PC-9 (cell line): ENCODE data around the gene MAGIX. TPM values are rescaled to one million over a fixed set of nuclear protein-coding genes. Genes with fewer than 3 reads are reported as not detected.

Experiments
- BruUV-seq: library from RNA; stranded (reverse); fragments of 400-500 nt; replicated peaks from 2 replicates; lab custom pipeline; 2021; lab: Mats Ljungman, UMichigan
- CTCF ChIA-PET: fragments of 300-600 bp; sonication (Branson Sonifier 250); formaldehyde crosslinking; loops from one replicate; lab custom pipeline; 2022; ENCODE audit warnings: antibody characterized with exemption; lab: Charles Lee
- POLR2A ChIA-PET: fragments of 300-600 bp; sonication (Branson Sonifier 250); formaldehyde crosslinking; loops from one replicate; lab custom pipeline; 2022; ENCODE audit warnings: antibody characterized with exemption; ENCODE audit not compliant: unreplicated experiment; lab: Charles Lee
- DNase-seq, 2 experiments: peaks; one replicate each; pipeline versions ENCODE4 v3.0.0 to v3.0.0-alpha.2; 2015 to 2022; ENCODE audit warnings: mixed read lengths in 1 of 2
- H2AFZ ChIP-seq: fragments of 200-600 bp; sonication (generic); 2 replicates; pipeline ENCODE4 v1.8.1; 2017; ENCODE audit warnings: antibody characterized with exemption
- H3F3A ChIP-seq: fragments of 200-600 bp; sonication (generic); 2 replicates; pipeline ENCODE4 v1.8.1; 2017; ENCODE audit warnings: antibody characterized with exemption, mild to moderate bottlenecking, low read depth; ENCODE audit not compliant: insufficient read depth
- H3K27ac ChIP-seq: fragments of 200-600 bp; sonication (generic); 2 replicates; pipeline ENCODE4 v1.6.1; 2016; ENCODE audit warnings: mixed run types
- H3K27me3 ChIP-seq: fragments of 200-600 bp; sonication (generic); 2 replicates; pipeline ENCODE4 v1.6.1; 2016; ENCODE audit warnings: low read depth, mixed run types; ENCODE audit not compliant: insufficient read depth
- H3K36me3 ChIP-seq: fragments of 200-600 bp; sonication (generic); 2 replicates; pipeline ENCODE4 v1.6.1; 2016; ENCODE audit warnings: low read depth, mixed run types
- H3K4me1 ChIP-seq: fragments of 200-600 bp; sonication (generic); replicated peaks from 2 replicates; pipeline ENCODE4 v1.6.1; 2016; ENCODE audit warnings: mixed run types; ENCODE audit not compliant: insufficient read depth
- H3K4me2 ChIP-seq: fragments of 200-600 bp; sonication (generic); 2 replicates; pipeline ENCODE4 v1.6.1; 2017; ENCODE audit warnings: mixed run types
- H3K4me3 ChIP-seq: fragments of 200-600 bp; sonication (generic); 2 replicates; pipeline ENCODE4 v1.6.1; 2016; ENCODE audit warnings: mixed run types
- H3K79me2 ChIP-seq: fragments of 200-600 bp; sonication (generic); 2 replicates; pipeline ENCODE4 v1.6.1; 2017; ENCODE audit warnings: low read depth, mixed run types
- H3K9me2 ChIP-seq: fragments of 200-600 bp; sonication (generic); 2 replicates; pipeline ENCODE4 v1.8.1; 2017; ENCODE audit warnings: mild to moderate bottlenecking; ENCODE audit not compliant: insufficient read depth
- H3K9me3 ChIP-seq: fragments of 200-600 bp; sonication (generic); 2 replicates; pipeline ENCODE4 v1.8.1; 2016; ENCODE audit warnings: low read depth; ENCODE audit not compliant: insufficient read depth
- H4K20me1 ChIP-seq: fragments of 200-600 bp; sonication (generic); 2 replicates; pipeline ENCODE4 v1.8.1; 2017; ENCODE audit not compliant: insufficient read depth
- EZH2 ChIP-seq: fragments of 200-600 bp; sonication (generic); IDR thresholded peaks from 2 replicates; pipeline ENCODE4 v1.8.0; 2017; ENCODE audit warnings: antibody characterized with exemption, low read depth
- intact Hi-C: fragments of 100-400 bp; cut with micrococcal nuclease; formaldehyde crosslinking; loops from one replicate; pipeline ENCODE4 v1.10.0; 2022; ENCODE audit not compliant: unreplicated experiment
- total RNA-seq: library from RNA; stranded (reverse); gene quantifications from 2 replicates; pipeline ENCODE4 v1.2.3, GENCODE V29; 2021
- TF ChIP-seq, protein P1 (sequence below): fragments of 200-600 bp; sonication (generic); conservative IDR thresholded peaks from 2 replicates; pipeline ENCODE4 v1.6.1; 2017; ENCODE audit warnings: mixed run types, antibody characterized with exemption, mild to moderate bottlenecking, moderate library complexity

Gene MAGIX
- total RNA-seq, 1 experiment from 2014 or later = 1.8 TPM

DNA sequence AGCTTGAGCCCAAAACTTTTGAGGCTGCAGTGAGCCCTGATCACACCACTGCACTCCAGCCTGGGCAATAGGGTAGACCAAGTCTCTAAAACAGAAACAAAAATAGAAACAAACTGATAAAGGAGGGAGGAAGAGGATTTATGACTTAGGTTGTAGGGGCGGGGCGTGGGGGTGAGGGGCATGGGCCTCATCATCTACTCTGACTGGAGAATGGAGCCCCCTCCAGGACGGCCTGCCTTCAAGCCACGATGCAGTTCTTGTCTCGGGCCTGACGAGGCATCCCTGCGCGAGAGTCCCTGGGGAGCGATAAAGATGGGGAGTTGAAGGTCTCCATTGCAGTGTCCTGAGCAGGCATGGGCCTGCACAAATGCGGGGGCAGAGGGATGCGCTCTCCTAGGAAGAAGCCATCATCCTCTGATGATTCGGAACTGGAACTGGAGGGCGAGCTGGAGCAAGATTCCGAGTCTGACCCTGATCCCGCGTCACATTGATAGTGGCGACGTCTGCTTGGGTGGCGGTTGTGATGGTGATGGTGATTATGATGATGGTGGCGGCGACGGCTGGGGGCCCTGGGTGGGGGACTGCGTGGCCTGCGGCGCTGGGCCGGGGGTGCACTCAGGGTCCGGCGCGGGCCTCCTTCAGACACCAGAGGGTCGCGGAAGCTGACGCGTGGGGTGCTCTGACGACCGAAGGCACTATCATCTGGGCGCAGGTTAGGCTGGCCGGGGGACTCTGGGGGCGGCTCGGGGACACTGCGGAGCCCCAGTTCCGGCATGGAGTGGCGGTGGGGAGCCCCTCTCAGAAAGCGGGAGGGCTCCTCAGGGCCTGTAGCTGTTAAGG lies 13.1 kb downstream of the MAGIX start:
- Histone ChIP-seq H3K27me3 (no peaks in the 10 kb centered on the region), H3K4me1 (no peaks in the 10 kb centered on the region), H3K4me2 (no peak overlapping the region), H3F3A (no peaks in the 10 kb centered on the region), H3K79me2 (no peaks in the 10 kb centered on the region), H3K27ac (no peak overlapping the region), H3K9me3 (no peaks in the 10 kb centered on the region), H3K36me3 (no peaks in the 10 kb centered on the region), H4K20me1 (no peaks in the 10 kb centered on the region), H3K4me3 (no peak overlapping the region), H2AFZ (no peak overlapping the region), H3K9me2 (no peaks in the 10 kb centered on the region)
- CTCF ChIA-PET = no interaction called here
- DNase-seq = no peak
- POLR2A ChIA-PET = no interaction called here
- BruUV-seq = no TSS peak
- intact Hi-C loops = no loop called here
- TF ChIP-seq EZH2 = no peak
- TF ChIP-seq, protein P1, sequence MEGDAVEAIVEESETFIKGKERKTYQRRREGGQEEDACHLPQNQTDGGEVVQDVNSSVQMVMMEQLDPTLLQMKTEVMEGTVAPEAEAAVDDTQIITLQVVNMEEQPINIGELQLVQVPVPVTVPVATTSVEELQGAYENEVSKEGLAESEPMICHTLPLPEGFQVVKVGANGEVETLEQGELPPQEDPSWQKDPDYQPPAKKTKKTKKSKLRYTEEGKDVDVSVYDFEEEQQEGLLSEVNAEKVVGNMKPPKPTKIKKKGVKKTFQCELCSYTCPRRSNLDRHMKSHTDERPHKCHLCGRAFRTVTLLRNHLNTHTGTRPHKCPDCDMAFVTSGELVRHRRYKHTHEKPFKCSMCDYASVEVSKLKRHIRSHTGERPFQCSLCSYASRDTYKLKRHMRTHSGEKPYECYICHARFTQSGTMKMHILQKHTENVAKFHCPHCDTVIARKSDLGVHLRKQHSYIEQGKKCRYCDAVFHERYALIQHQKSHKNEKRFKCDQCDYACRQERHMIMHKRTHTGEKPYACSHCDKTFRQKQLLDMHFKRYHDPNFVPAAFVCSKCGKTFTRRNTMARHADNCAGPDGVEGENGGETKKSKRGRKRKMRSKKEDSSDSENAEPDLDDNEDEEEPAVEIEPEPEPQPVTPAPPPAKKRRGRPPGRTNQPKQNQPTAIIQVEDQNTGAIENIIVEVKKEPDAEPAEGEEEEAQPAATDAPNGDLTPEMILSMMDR = no peak

DNA sequence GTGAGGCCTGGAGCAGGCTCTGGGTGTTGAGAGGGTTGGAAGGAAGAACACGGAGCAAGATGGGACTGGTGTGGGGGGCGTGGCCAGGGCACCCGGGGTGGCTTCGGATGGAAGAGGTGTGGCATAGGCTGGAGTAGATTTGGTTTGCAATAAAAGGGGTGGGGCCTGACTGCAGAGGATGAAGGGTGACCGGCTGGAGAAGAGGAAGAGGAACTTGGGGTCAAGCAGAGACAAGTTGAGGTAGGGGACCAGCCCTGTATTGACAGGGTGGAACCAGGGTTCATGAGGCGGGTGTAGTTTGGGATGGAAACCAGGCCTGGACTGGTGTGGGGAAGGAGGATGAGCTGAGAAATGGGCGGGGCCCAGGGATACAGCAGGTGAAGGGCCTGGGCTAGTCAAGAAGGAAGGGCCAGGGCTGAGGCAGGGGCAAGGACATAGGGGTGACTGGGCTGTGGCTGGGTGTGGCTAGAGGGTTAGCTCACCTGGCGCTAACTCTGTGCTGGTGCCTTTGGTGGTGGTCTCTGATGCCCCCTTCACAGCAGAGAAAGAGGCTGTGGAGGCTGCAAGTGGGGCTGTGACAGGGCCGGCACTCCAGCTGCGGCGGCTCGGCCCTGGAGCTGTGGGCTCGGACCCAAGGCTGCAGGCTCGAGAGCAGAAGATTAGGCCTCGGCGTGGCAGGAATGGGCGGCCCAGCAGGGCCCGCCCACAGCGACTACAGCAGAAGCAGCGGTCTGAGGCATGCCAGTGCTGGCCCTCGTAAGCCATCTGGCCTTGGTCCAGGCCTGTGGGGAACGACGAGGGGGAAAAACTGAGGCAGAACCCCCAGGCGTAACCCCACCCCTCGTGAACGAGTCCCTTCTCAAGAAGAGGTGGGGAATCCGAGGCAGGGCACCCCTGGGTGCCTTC lies 14.1 kb downstream of the MAGIX start:
- no TSS peak for BruUV-seq
- POLR2A ChIA-PET = no interaction called here
- Histone ChIP-seq H2AFZ (no peak overlapping the region), H3K9me3 (no peaks in the 10 kb centered on the region), H3K36me3 (no peaks in the 10 kb centered on the region), H3K4me1 (no peaks in the 10 kb centered on the region), H3K79me2 (no peaks in the 10 kb centered on the region), H3F3A (no peaks in the 10 kb centered on the region), H3K27me3 (no peaks in the 10 kb centered on the region), H3K4me2 (no peak overlapping the region), H3K4me3 (no peak overlapping the region), H3K27ac (no peak overlapping the region), H4K20me1 (no peaks in the 10 kb centered on the region), H3K9me2 (no peaks in the 10 kb centered on the region)
- intact Hi-C loops = no loop called here
- TF ChIP-seq EZH2 = no peak
- TF ChIP-seq, protein P1 = no peak
- CTCF ChIA-PET = no interaction called here
- DNase-seq = no peak

DNA sequence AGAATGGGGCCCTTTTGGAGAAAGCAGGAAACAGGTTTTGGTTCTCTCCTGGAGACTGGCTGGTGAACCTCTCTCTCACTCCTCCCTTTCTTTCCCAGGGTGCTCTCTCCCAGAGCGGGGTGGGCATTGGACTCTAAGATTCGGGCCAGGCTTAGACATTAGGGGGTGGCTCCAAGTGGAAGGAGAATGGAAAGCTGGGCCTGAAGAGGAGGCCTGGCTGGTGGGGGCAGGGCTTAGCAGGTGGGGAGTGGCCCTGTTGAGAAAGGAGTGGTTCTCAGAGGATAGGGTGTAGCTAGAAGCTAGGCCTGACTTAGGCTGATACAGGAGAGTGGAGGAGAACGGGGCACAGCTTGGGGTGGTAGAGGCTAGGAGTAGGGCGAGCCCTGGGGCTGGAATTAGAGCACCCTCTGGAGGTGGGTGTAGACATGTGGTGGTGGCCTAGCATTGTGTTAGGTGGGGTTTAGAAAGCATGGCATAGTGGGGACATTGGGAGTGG lies 14.8 kb downstream of the MAGIX start:
- H3K27ac ChIP-seq = no peak overlapping the region
- H3K36me3 ChIP-seq = no peaks in the 10 kb centered on the region
- H3K4me1 ChIP-seq = no peaks in the 10 kb centered on the region
- ChIA-PET CTCF (no interaction called here), POLR2A (no interaction called here)
- no peak for DNase-seq
- H3K9me3 ChIP-seq = no peaks in the 10 kb centered on the region
- H2AFZ ChIP-seq = no peak overlapping the region
- no peak overlapping the region for H3K4me3 ChIP-seq
- H3K79me2 ChIP-seq = no peaks in the 10 kb centered on the region
- BruUV-seq = no TSS peak
- no peaks in the 10 kb centered on the region for H4K20me1 ChIP-seq
- TF ChIP-seq, protein P1 = no peak
- no peak for TF ChIP-seq EZH2
- H3K4me2 ChIP-seq = no peak overlapping the region
- H3K27me3 ChIP-seq = no peaks in the 10 kb centered on the region
- intact Hi-C loops = no loop called here
- H3K9me2 ChIP-seq = no peaks in the 10 kb centered on the region
- H3F3A ChIP-seq = no peaks in the 10 kb centered on the region
